Muscle layer of duodenum (tissue), 2 donors: Measurements from ENCODE around the gene TBC1D32.
"Not testable (repeated sequence)": the region's sequence is repeated elsewhere in the genome, so short reads cannot be mapped to it uniquely, and the experiment has no call there.

ENCODE experiments used
- H3K27ac ChIP-seq: one replicate; pipeline ENCODE4 v1.7.0; 2013; ENCODE audit warnings: mild to moderate bottlenecking, low read length
- H3K27me3 ChIP-seq: one replicate; pipeline ENCODE4 v1.7.0; 2013; ENCODE audit warnings: low read depth, mild to moderate bottlenecking, control low read depth, low read length
- H3K36me3 ChIP-seq, 2 donors: one replicate each; pipeline ENCODE4 v1.7.0; 2013; ENCODE audit warnings: low read length in 2 of 2, control low read depth in 1 of 2, mild to moderate bottlenecking in 1 of 2; ENCODE audit not compliant: insufficient read depth in 2 of 2, control insufficient read depth in 1 of 2
- H3K4me1 ChIP-seq, 2 donors: one replicate each; pipeline ENCODE4 v1.7.0; 2013; ENCODE audit warnings: low read length in 2 of 2, mild to moderate bottlenecking in 2 of 2, control low read depth in 1 of 2, moderate library complexity in 1 of 2; ENCODE audit not compliant: insufficient read depth in 2 of 2, control insufficient read depth in 1 of 2
- H3K4me3 ChIP-seq, 2 donors: one replicate each; pipeline ENCODE4 v1.7.0; 2013; ENCODE audit warnings: low read length in 2 of 2, low read depth in 1 of 2, mild to moderate bottlenecking in 1 of 2
- H3K9me3 ChIP-seq, 2 donors: one replicate each; pipeline ENCODE4 v1.7.0; 2013; ENCODE audit warnings: low read length in 2 of 2, control low read depth in 1 of 2, mild to moderate bottlenecking in 1 of 2; ENCODE audit not compliant: control insufficient read depth in 1 of 2
- donor health status: healthy.

TBC1D32 gene

GRCh38 chr6:121048593-121048992, 285.7 kb downstream of the TBC1D32 start:
- not testable (repeated sequence) for H3K36me3 ChIP-seq, H3K4me3 ChIP-seq, H3K27me3 ChIP-seq, H3K27ac ChIP-seq, H3K9me3 ChIP-seq, H3K4me1 ChIP-seq

- not testable (repeated sequence) for H3K36me3 ChIP-seq, H3K27ac ChIP-seq, H3K27me3 ChIP-seq, H3K4me3 ChIP-seq, H3K4me1 ChIP-seq, H3K9me3 ChIP-seq
Observed at GRCh38 chr6:121044905-121045304, 289.4 kb downstream of the TBC1D32 start.

GRCh38 chr6:121043706-121044105, 290.6 kb downstream of the TBC1D32 start:
- not testable (repeated sequence) for H3K4me1 ChIP-seq, H3K4me3 ChIP-seq, H3K27me3 ChIP-seq, H3K36me3 ChIP-seq, H3K27ac ChIP-seq, H3K9me3 ChIP-seq

- H3K4me3 ChIP-seq, H3K36me3 ChIP-seq, H3K27ac ChIP-seq, H3K4me1 ChIP-seq, H3K27me3 ChIP-seq, H3K9me3 ChIP-seq: not testable (repeated sequence)
Observed at GRCh38 chr6:121043211-121043610, 291.1 kb downstream of the TBC1D32 start.

- H3K4me1 ChIP-seq: no peaks in the 10 kb centered on the region
- H3K9me3 ChIP-seq: no peaks in the 10 kb centered on the region
- H3K27ac ChIP-seq: no peak overlapping the region
- no peaks in the 10 kb centered on the region for H3K27me3 ChIP-seq
- no peaks in the 10 kb centered on the region for H3K36me3 ChIP-seq
- no peak overlapping the region for H3K4me3 ChIP-seq
Observed at GRCh38 chr6:121042766-121043165, 291.5 kb downstream of the TBC1D32 start.

GRCh38 chr6:121040831-121041230, 293.4 kb downstream of the TBC1D32 start:
- H3K4me1 ChIP-seq: no peaks in the 10 kb centered on the region
- H3K27ac ChIP-seq: no peak overlapping the region
- no peaks in the 10 kb centered on the region for H3K9me3 ChIP-seq
- no peak overlapping the region for H3K4me3 ChIP-seq
- no peaks in the 10 kb centered on the region for H3K27me3 ChIP-seq
- H3K36me3 ChIP-seq: no peaks in the 10 kb centered on the region

- no peak overlapping the region for H3K4me3 ChIP-seq
- H3K4me1 ChIP-seq: no peaks in the 10 kb centered on the region
- H3K27me3 ChIP-seq: no peaks in the 10 kb centered on the region
Observed at GRCh38 chr6:121033091-121033490, 301.2 kb downstream of the TBC1D32 start.

GRCh38 chr6:121032268-121033006, 301.8 kb downstream of the TBC1D32 start:
- Histone ChIP-seq H3K4me1 (no peaks in the 10 kb centered on the region), H3K27me3 (no peaks in the 10 kb centered on the region)

More at GRCh38 chr6:121033091-121033490, 301.2 kb downstream of the TBC1D32 start:
- H3K9me3 ChIP-seq: no peaks in the 10 kb centered on the region
- H3K27ac ChIP-seq: no peak overlapping the region
- no peaks in the 10 kb centered on the region for H3K36me3 ChIP-seq

More at GRCh38 chr6:121032268-121033006, 301.8 kb downstream of the TBC1D32 start:
- H3K4me3 ChIP-seq: no peak overlapping the region
- H3K36me3 ChIP-seq: no peaks in the 10 kb centered on the region
- H3K9me3 ChIP-seq: no peaks in the 10 kb centered on the region
- H3K27ac ChIP-seq: no peak overlapping the region
